Stimulated activated naive CD8-positive, alpha-beta T cell treated with anti-CD3 and anti-CD28 coated beads, Interleukin-15, Interleukin-2, amounts not matched to agents 100 U/mL and 50 U/mL, for 24 hours (primary cell): Measurements from ENCODE around the gene FAAP24.
A peak's percentile ranks its signal among the peaks of the same experiment; 100 is the strongest.
"Not testable (repeated sequence)": the region's sequence is repeated elsewhere in the genome, so short reads cannot be mapped to it uniquely, and the experiment has no call there.

ENCODE experiments used
- ATAC-seq: fragments of 150-1000 bp; cut with Tn5 transposase; one replicate; pipeline ENCODE4 v1.10.0; 2021
- DNase-seq: peaks from one replicate; pipeline ENCODE4 v3.0.0; 2021

The FAAP24 gene

GRCh38 chr19:32998722-32999121, 26.7 kb downstream of the FAAP24 start:
- DNase-seq (no peak), ATAC-seq (no peak)

- ATAC-seq = peak; percentile 55
Measured at GRCh38 chr19:33000510-33000909, 28.5 kb downstream of the FAAP24 start.

GRCh38 chr19:33000910-33001309, 28.9 kb downstream of the FAAP24 start:
- DNase-seq (no peak), ATAC-seq (no peak)

More at GRCh38 chr19:33000510-33000909, 28.5 kb downstream of the FAAP24 start:
- DNase-seq = peak; percentile 6

- not testable (repeated sequence) for DNase-seq, ATAC-seq
Measured at GRCh38 chr19:33002126-33002865, 30.3 kb downstream of the FAAP24 start.

GRCh38 chr19:33003424-33004024, 31.5 kb downstream of the FAAP24 start:
- not testable (repeated sequence) for ATAC-seq, DNase-seq

- no peak for DNase-seq
- ATAC-seq = no peak
Measured at GRCh38 chr19:33005440-33005839, 33.4 kb downstream of the FAAP24 start.

GRCh38 chr19:33008738-33009137, 36.7 kb downstream of the FAAP24 start:
- ATAC-seq (no peak), DNase-seq (no peak)

GRCh38 chr19:33010891-33011290, 38.8 kb downstream of the FAAP24 start:
- ATAC-seq, DNase-seq: not testable (repeated sequence)

- DNase-seq = no peak
- no peak for ATAC-seq
Measured at GRCh38 chr19:33022472-33023116, 50.6 kb downstream of the FAAP24 start.

GRCh38 chr19:33024398-33024797, 52.4 kb downstream of the FAAP24 start:
- ATAC-seq (no peak), DNase-seq (no peak)

- not testable (repeated sequence) for ATAC-seq, DNase-seq
Measured at GRCh38 chr19:33025468-33026238, 53.6 kb downstream of the FAAP24 start.

DNA sequence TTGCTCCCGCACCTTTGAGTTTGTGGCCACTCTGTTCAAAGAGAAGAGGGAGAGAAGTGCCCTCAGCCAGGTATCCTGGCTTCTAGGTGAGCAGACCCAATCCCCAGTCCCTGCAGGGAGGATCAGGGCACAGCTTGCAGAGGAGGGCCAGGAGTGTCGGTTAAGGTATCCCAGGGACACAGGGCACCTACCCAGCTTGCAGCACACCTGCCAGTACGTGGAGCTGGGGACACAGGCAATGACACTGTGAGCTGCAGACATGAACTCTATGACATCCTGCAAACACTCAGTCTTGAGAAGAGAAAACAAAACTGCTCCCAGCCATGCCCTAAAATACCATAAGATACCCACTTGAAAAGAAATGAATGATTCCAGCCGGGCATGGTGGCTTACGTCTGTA, 54.6 kb downstream of the FAAP24 start:
- not testable (repeated sequence) for DNase-seq, ATAC-seq
